GM18502 (cell line): ENCODE measurements around the gene ATXN10.

Source experiments
- ATAC-seq: cut with Tn5 transposase; IDR thresholded peaks from one replicate; pipeline ENCODE4 v1.9.1; 2021; ENCODE audit warnings: mild to moderate bottlenecking; ENCODE audit not compliant: unreplicated experiment, poor library complexity

The ATXN10 gene

DNA sequence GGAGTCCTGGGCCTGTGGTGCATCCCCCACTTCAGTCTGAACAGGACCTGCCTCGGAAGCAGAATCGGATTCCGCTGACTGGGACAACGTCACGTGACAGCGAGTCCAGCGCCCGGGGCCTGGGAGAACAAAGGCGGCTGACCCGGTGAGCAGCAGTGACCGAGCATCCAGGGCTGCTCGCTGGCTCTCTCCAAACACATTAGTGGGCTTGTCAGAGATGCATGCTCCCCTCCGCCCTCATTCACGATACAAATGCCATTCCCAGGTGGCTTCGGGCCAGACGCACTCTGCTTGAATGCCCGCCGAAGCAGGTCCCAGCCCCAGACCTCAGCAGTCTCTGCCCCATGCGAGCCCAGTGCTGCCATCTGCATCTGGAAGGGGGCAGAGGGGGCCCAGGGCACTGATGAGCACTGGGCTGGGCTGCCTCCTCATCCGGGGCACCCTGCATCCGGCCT lies 214.3 kb downstream of the ATXN10 start:
- no peak for ATAC-seq

DNA sequence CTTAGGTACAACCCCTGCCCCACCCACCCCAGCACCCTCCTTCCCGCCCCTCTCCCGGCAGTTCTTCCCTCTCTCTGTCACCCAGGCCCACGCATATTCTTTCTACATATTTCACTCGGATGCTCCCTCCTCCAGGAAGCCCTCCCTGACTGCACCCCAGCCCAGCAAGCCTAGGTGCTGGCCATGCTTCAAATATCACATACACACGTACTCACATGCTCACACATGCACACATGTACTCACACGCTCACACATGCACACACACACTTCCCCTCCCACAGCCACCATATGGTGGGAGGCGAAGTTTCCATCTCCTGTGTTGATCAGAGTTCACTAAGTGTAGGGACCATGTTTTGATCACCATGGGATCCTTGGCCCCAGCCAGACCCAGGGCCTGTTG lies 214.9 kb downstream of the ATXN10 start:
- no peak for ATAC-seq

DNA sequence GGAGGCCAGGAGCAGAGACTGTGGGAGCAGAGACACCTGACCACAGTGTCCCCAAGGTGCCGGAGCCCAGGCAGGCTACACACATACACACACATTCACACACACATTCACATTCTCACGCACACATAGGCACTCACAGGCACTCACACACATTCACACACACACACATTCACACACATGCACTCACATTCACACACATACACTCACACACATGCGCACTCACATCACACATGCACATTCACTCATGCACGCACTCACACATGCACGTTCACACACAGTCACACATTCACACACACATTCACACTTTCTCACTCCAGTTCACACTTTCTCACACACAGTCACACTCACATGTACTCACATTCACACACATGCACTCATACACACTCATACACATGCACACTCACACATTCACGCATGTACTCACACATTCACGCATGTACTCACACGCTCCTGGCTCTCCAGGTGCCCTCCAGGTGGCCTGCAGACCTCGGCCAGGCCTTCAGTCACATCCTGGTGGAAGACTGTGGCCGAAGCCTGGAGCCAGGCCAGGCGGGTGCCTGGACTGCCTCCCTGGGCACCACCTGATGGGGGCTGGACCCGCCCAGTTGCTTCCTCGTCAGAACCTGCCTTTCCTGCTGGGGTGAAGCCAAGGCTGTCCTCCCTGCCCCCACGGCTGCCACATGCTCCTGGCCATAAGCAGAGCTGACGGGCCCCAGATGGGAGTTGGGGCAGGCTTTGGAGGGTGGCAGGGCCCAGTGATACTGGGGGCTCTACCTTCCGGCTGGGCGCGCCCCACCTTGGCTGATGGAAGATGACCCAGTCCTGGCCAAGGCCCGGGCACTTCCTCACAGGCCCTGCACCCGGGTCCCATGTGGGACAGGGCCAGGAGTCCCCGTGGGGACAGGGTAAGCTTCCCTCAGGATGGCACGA lies 215.8 kb downstream of the ATXN10 start:
- ATAC-seq, result no peak

DNA sequence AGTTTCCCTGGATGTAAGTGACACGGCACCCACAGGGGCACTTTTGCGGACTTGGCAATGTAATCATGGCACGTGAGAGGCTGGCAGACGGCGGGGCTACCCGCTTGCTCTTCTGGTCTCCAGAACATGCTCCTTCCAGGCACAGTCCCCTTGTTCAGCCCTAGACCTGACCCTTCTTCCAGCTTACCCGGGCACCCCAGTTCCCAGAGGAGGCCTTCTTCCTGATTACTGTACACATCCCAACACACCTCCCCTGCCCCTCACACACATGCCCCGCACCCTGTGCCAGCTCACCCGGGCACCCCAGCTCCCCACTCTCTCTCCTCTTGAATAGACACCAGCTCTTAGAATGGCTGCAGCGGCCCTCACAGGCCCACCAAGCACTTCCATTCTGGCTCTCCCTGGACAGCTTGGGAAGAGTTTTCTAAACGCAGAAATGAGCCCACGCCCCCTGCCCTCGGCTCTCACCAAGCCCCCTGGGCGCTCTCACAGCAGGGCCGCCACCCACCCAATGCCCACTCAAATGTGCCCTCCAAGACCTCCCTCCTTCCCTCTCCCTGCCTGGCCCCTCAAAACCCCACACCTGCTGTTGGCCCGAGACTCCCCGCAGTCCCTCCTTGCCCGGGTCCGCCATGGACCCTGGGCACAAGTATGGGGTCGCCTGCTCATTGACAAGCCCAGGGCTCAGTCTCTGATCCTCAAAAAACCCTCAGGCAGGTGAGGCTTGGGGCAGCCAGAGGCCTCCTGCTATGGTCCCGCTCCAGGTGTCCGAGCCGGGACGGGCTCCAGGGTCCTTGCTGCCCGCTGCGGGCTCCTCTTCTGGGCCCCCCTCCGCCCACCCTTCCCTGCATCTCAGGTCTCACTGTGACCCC lies 216.8 kb downstream of the ATXN10 start:
- no peak for ATAC-seq

DNA sequence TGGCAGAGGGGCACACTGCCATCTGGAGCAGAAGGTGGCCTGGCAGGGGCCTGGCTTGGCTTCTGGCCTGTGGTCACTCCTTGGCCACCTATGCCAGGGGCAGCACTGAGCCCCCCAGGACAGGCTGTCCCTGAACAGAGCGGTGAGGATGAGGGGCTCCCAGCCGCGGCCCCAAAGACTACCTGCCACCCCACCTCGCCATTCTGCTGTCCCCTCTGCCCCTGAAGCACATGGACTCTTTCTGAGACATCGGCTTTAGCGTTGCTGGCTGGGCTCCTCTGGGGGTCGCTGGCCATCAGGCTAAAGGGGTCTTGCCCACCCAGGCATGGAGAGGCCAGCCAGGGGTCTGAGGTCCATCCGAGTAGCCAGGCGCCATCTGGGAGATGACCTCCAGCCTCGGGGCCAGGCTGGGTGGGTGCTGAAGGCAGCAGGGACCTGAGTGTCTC lies 217.5 kb downstream of the ATXN10 start:
- ATAC-seq, result no peak

GRCh38 chr22:45889539-45890350 lies 218.1 kb downstream of the ATXN10 start:
- no peak for ATAC-seq

GRCh38 chr22:45890351-45890635 lies 218.7 kb downstream of the ATXN10 start:
- no peak for ATAC-seq

- no peak for ATAC-seq
Observed at GRCh38 chr22:45891021-45891421, 219.4 kb downstream of the ATXN10 start.

- ATAC-seq, result no peak
Observed at GRCh38 chr22:45891471-45891995, 219.9 kb downstream of the ATXN10 start.

- no peak for ATAC-seq
Observed at GRCh38 chr22:45891996-45892621, 220.5 kb downstream of the ATXN10 start.

- ATAC-seq, result no peak
Observed at GRCh38 chr22:45892681-45893461, 221.2 kb downstream of the ATXN10 start.

GRCh38 chr22:45893516-45893915 lies 221.9 kb downstream of the ATXN10 start:
- no peak for ATAC-seq
